ENCODE results near the gene ADGRV1. TPM values are rescaled to one million over a fixed set of nuclear protein-coding genes. Genes with fewer than 3 reads are reported as not detected.
A peak's percentile ranks its signal among the peaks of the same experiment; 100 is the strongest.
"Not testable (repeated sequence)": the region's sequence is repeated elsewhere in the genome, so short reads cannot be mapped to it uniquely, and the experiment has no call there.

The ADGRV1 gene
- total RNA-seq, 1 donor from 2014 or later: 0.69 TPM

DNA sequence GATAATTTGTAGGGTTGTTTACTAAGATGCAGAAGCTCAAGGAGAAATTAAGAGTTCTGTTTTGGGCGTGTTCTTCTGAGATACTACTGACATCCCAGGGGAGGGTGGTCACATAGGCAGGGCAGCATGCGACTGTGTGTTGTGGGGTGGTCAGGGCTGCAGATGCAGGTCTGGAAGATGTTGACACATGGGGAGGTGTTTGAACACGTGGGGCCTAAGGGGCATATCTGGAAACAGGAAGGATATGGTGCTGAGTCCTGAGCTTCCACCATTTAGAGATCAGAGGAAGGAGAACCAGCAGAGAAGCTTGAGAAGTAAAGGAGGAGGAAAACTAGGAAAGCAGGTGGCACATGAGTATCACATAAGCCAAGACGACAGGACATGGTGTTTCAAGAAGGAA is 228.2 kb downstream of the ADGRV1 start:
- no peak for DNase-seq (ENCODE audit: low read depth)
- no peak overlapping the region for H3K4me3 ChIP-seq (ENCODE audit: low read depth, low read length)
- TF ChIP-seq, protein P1, sequence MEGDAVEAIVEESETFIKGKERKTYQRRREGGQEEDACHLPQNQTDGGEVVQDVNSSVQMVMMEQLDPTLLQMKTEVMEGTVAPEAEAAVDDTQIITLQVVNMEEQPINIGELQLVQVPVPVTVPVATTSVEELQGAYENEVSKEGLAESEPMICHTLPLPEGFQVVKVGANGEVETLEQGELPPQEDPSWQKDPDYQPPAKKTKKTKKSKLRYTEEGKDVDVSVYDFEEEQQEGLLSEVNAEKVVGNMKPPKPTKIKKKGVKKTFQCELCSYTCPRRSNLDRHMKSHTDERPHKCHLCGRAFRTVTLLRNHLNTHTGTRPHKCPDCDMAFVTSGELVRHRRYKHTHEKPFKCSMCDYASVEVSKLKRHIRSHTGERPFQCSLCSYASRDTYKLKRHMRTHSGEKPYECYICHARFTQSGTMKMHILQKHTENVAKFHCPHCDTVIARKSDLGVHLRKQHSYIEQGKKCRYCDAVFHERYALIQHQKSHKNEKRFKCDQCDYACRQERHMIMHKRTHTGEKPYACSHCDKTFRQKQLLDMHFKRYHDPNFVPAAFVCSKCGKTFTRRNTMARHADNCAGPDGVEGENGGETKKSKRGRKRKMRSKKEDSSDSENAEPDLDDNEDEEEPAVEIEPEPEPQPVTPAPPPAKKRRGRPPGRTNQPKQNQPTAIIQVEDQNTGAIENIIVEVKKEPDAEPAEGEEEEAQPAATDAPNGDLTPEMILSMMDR (conservative IDR thresholded peaks at IDR 0.05; ENCODE audit: low read depth, low read length): no peak

- no peak for DNase-seq (ENCODE audit: low read depth)
- TF ChIP-seq, protein P1 (conservative IDR thresholded peaks at IDR 0.05; ENCODE audit: low read depth, low read length): no peak
- no peak overlapping the region for H3K4me3 ChIP-seq (ENCODE audit: low read depth, low read length)
Measured at GRCh38 chr5:90792725-90793124, 234.1 kb downstream of the ADGRV1 start.

DNA sequence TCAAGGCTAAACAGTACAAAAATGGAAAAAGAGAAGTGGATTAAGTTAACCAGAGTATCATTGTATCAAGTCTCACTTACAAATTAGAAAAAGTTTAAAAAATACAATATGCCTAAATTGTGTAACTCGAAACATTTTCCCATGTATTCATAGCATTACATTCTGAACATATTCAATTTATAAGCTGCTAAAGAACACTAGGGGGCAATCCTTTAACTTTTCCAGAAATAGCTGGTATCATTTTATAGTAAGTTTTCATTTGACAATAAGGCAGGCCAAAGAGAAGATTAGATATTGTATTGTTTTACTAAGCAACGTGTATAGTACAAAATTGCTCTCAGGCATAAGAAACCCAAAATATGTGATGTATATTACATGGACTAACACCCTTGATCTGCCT is 234.6 kb downstream of the ADGRV1 start:
- TF ChIP-seq, protein P1 (conservative IDR thresholded peaks at IDR 0.05; ENCODE audit: low read depth, low read length): no peak
- no peak for DNase-seq (ENCODE audit: low read depth)
- H3K4me3 ChIP-seq (ENCODE audit: low read depth, low read length): no peak overlapping the region

DNA sequence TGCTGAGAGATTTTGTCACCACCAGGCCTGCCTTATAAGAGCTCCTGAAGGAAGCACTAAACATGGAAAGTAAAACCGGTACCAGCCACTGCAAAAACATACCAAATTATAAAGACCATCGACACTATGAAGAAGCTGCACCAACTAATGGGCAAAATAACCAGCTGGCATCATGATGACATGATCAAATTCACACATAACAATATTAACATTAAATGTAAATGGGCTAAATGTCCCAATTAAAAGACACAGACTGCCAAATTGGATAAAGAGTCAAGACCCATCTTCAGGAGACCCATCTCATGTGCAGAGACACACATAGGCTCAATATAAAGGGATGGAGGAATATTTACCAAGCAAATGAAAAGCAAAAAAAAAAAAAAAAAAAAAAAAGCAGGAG is 238.3 kb downstream of the ADGRV1 start:
- DNase-seq (ENCODE audit: low read depth); H3K4me3 ChIP-seq (ENCODE audit: low read depth, low read length): not testable (repeated sequence)

DNA sequence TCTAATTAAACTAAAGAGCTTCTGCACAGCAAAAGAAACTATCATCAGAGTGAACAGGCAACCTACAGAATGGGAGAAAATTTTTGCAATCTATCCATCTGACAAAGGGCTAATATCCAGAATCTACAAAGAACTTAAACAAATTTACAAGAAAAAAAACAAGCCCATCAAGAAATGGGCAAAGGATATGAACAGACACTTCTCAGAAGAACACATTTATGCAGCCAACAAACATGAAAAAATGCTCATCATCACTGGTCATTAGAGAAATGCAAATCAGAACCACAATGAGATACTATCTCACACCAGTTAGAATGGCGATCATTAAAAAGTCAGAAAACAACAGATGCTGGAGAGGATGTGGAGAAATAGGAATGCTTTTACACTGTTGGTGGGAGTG is 241.5 kb downstream of the ADGRV1 start:
- not testable (repeated sequence) for H3K4me3 ChIP-seq (ENCODE audit: low read depth, low read length); DNase-seq (ENCODE audit: low read depth)

DNA sequence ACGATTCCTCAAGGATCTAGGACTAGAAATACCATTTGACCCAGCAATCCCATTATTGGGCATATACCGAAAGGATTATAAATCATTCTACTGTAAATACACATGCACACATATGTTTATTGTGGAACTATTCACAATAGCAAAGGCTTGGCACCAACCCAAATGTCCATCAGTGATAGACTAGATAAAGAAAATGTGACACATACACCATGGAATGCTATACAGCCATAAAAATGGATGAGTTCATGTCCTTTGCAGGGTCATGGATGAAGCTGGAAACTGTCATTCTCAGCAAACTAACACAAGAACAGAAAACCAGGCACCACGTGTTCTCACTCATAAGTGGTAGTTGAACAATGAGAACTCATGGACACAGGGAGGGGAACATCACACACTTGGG is 241.9 kb downstream of the ADGRV1 start:
- not testable (repeated sequence) for H3K4me3 ChIP-seq (ENCODE audit: low read depth, low read length); DNase-seq (ENCODE audit: low read depth)

DNA sequence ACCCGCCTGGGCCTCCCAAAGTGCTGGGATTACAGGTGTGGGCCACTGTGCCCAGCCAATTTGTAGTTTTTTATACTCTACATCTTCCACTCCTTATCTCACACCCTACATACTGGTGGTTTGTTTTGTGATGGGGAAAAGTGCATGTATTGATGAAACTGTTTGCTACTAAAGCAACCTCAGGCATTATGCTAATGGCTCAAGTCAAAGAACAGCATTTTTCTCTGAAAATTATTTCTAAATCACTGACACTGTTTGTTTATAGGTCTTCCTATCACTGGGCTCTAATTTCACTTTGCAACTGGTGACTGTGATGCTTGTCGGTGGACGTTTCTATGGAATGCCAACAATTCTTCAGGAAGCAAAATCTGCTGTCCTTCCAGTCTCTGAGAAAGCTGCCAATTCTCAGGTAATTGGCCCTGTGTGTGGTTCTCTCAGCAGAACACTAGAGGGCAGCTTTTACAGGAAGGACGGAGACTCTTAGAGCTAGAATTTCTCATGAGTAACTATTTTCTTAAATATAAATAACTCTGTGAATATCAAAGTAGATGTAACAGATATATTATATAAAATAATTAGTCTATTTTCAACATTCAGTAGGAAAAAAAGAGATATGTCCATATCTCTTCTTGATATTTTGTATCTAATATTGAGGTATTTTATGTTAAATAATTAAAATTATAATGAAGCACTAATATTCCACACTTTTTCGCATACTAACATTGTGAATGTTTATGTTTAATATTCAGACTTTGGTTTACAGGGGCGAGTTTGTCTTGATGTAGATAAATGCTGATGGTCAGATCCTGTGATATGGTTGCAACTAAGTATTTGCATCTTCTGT is 244.1 kb downstream of the ADGRV1 start:
- H3K4me3 ChIP-seq (ENCODE audit: low read depth, low read length): no peak overlapping the region
- DNase-seq (ENCODE audit: low read depth): no peak
- TF ChIP-seq, protein P1 (conservative IDR thresholded peaks at IDR 0.05; ENCODE audit: low read depth, low read length): peak; percentile 89

GRCh38 chr5:90803381-90803780 is 244.8 kb downstream of the ADGRV1 start:
- H3K4me3 ChIP-seq (ENCODE audit: low read depth, low read length): no peak overlapping the region
- TF ChIP-seq, protein P1 (conservative IDR thresholded peaks at IDR 0.05; ENCODE audit: low read depth, low read length): no peak
- DNase-seq (ENCODE audit: low read depth): no peak
